Fibroblast of skin of scalp (primary cell): ENCODE measurements around the gene CRABP1.

ENCODE experiments used
- DNase-seq: peaks from one replicate; pipeline ENCODE4 v3.0.0-alpha.2; 2013

The CRABP1 gene

DNA sequence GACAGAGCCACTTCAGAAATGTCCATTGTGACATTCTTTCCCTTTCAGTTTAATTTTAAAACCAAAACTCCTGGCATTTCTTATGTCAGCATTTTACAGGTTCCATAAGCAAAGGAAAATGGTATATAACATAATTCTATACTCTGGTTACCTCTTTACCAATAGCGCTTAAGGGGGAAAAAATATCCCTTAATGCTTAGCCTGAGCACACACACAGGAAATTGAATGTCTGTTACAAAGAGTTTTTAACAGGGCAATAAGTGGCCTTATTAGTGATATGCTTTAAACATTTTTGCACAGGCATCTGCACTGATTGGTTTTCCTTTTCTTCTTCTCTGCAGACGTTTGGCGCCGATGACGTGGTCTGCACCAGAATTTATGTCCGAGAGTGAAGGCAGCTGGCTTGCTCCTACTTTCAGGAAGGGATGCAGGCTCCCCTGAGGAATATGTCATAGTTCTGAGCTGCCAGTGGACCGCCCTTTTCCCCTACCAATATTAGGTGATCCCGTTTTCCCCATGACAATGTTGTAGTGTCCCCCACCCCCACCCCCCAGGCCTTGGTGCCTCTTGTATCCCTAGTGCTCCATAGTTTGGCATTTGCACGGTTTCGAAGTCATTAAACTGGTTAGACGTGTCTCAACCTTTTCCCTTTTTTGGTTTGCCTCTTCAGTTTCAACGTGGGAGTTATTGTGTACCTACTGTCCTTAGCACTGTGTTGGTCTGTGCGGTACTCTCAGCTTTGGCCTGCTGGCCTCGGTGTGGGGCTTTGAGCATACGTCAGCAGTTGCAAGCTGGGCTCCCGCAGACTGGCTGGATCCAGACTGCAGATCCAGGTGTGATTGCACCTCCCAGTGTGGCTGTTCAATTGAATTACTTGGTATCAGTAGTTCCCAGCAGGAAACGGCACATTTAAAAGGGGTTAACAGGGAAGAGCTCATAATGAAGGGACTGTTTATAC lies 7.7 kb downstream of the CRABP1 start:
- no peak for DNase-seq

DNA sequence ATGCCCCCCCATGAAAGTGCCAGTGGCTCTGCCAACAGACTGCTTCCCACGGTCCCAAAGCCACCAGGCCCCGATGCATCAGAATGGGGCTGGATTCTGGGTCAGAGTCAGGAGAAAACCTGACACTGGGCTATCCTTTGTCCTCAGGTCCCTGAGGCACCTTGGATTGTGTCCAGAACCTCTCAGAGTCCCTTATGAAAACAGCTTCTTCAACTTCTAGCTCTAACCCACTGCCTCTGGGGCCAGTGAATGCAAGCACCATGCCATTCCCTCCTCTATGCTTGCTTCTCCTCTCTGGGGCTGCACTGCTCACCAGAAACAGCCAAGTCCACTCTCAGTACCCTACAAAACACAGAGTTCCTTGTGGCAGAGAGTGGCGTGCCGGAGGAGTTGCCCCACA lies 9.9 kb downstream of the CRABP1 start:
- no peak for DNase-seq

DNA sequence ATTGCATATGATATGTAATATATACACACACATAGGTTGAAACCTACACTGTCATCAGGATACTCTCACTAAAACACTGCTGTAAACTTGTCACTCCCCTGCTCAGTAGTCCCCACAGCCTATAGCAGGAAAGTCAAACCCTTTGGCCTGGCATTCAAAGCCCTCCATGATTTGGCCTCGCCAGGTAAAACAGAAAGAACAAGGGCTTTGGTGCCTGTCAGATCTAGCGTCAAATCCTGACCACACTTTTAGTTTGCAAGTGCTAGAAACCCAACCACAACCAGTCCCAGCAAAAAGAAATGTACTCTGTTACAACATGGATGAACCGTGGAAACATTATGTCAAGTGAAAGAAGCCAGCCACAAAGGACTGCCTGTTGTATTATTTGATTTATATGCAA lies 11.4 kb downstream of the CRABP1 start:
- no peak for DNase-seq

DNA sequence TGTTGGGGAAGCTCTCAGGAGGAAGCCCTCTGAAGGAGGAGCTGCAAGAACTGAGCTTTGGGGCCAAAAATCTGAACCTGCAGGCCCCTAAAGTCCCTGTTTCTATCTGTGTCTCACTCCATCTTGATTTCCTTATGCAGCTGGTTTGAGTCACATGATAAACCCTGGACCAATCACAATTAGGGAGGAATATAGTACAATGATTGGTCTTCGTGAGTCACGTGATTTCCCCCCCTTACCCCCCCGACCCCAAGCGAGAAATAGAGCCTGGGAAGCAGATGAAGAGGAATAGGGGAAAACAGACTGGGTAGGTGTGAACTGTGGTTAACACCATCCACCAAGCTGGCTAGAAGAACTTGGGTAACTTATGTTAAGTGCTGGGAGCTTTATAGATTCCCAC lies 12.9 kb downstream of the CRABP1 start:
- peak; percentile 29 for DNase-seq

DNA sequence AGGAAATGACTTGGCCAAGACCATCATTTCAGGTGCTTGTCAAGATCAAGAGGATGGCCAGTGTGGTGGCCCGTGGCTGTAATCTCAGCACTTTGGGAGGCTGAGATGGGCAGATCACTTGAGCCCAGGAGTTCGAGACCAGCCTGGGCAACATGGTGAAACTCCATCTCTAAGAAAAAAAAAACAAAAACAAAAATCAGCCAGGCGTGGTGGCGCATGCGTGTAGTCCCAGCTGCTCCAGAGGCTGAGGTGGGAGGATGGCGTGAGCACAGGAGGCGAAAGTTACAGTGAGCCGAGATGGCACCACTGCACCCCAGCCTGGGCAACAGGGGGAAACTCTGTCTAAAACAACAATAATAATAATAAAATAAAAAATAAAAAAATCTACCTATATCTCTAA lies 15.0 kb downstream of the CRABP1 start:
- DNase-seq, result no peak

DNA sequence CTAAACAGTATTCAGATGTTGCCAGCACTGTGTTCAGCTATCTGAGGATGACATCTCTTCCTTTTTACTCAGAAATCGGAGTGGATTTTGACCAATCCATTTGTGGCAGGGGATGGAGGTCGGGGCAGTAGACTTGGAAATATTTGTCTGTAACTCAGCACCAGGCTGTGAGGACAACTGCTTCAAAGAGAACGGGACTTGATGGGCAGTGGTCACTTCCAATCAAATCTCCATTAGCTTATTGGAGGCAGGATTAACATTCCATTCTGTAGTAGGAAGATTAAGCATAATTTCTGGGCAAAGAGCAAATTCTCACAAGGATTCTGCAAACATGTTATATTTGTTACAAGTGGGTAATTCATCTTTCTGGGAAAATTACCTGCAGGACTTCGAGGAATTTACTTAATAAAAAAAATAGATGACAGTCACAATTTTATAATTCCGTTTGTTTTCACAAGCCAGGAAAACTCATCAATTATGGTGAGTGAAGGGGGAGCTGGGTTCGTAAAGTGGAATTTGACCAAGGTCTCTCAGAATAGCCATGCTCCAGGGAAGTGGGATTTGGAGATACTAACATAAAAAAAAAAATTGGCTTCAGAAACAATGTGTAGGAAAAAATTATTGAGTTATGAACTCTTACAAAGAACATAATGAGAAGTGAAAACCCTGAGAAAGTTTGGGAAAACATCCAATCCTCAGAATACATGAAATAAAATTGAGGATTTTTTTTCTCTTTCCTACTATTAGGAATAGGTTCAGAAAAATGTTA lies 18.1 kb downstream of the CRABP1 start:
- peak; percentile 38 for DNase-seq

DNA sequence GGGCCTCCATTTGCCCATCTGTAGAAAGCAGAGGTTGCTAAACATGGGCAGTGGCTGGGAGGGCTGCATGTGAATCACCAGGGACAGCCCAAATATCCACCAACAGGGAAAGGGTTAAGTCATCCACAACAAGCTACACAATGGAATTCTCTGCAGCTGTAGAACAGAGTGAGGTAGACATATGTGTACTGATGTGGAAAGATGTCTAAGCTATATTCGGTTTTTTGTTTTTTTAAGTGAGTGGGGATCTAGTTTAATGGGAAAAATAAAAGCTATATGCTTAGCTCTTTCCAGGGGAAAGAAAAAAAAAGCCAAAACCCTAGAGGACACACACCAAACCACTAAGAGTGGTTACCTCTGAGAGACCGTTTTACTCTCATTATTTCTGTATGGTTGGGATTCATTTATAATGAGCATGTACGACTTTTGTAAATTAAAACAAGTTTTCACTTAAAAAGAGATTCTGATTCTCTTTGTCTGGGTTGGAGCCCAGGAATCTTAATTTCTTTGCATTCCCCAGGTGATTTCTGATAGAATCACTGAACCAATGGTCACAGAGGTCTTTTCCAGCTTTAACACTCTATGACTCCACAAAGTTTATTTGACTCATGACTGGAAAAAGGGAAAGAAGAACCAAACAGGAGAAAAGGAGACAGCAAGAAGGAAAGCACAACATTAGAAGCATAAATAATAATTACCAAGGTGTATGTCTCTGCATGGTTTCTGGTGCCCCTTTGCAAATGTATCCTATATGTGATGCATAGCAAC lies 19.1 kb downstream of the CRABP1 start:
- no peak for DNase-seq

DNA sequence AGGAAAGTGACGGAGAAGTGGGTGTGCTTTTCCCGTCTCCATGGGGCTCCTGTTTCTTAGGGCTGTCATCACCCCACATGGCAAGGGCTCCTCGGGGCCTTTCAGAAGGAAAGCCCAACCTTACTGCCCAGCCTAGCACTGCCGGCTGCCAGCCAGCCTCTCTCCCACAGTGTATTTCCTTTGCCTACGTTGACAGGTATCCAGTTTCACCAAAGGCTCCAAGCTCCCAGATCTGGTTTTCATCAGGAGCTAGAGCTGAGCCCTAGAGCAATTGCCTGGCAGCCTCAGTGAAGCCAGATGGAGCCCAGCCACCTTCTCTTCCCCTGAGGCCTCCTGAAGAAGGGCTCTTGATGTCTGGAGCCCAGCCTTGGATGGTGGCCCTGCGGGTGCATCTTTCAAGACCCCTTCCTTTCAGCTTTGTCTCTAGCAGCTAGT lies 20.2 kb downstream of the CRABP1 start:
- DNase-seq, result peak; percentile 50

DNA sequence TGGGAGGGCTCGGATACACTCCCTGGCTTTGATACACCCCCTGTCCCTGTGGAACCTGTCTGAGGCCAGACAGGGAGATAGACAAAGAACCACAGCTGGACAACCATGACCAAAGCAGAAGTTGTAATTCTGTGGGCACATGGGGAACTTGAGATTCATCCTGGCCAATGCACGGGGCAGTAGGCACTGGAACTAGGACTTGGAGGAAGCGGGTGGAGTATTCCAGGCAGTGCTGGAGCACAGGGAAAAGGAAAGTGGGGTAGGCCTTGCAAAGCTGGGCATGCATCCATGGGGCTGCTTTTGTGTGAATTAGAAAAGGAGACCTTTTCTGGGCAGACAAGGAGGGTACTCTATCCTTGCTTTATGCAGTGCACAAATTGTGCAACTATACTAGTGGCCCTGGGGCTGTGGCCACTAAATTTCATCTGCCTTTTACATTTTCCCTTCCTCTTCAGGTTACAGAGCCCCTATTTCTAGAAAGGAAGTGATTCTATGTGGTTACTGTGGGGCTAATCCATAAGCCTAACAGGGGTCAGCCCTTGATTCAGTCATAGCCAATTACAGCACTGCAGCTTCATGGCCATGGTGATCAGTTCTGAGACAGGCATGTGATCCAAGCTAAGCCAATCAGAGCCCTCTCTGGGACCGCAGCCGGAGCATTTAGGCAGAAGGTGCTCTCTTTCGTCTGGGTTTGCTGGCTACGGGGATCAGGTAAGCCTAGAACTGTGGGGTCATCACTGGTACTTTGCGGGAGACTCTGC lies 21.0 kb downstream of the CRABP1 start:
- no peak for DNase-seq

DNA sequence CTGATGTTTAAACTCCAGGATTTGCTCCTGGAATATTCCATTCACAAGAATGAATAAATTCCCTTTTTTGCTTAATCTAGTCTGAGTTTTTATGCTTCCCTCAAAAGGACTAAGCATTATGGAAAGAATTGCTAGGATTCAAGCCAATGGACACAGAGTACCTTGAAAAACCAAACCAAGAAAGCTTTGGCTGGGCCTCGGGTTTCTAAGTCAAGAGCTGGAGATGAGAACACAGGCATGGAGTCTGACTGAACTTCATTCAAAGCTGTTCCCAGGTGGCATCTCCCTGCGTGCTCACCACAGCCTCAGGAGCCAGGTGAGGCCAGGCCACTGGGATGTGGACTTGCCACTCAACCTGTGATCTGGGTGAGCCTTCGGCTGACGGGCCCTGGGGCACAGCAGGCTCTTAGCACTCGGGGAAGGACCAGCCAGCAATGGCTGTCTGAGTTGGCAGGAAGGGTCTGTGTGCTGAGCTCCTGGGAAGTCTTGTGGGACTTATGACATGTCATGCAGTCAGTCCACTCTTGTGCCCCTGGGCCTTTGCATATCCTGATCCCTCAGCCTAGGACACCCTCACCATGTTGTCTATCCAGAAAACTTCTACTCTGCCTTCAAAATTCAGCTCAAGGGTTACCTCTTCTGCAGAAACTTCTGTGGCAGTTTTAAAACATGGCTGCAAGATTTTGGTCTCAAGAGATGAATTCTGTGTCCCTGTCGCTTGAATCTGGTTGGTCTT lies 21.8 kb downstream of the CRABP1 start:
- DNase-seq, result no peak

DNA sequence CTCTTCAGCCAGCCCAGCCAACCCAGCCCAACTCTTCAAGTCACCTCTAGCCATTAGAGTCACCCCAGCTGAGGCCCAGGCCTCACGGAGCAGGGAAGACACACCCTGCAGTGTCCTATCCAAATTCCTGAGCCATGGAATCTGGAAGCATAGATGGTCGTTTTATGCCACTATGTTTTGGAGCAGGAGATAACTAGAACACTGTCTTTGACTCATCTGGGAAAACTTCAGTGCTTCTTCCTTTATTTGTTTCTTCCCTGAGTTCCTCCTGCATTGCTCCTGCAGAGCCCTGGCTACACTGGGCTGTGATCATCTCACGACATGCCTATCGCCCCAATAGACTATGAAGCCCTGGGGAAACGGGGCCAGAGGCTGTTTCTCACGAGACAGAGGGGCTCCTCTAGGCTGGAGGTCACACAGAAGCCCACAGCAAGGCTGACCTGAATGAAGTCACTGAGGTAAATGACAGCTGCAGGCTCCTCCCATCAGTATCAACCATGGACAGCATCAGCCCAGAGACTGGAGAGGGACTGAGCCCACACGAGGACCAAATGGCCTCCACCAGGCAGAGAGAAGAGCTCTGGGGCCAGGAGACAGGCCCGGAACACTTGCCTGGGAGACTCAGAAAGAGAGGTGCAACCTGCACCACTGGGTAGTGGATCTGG lies 22.7 kb downstream of the CRABP1 start:
- DNase-seq, result peak; percentile 20

DNA sequence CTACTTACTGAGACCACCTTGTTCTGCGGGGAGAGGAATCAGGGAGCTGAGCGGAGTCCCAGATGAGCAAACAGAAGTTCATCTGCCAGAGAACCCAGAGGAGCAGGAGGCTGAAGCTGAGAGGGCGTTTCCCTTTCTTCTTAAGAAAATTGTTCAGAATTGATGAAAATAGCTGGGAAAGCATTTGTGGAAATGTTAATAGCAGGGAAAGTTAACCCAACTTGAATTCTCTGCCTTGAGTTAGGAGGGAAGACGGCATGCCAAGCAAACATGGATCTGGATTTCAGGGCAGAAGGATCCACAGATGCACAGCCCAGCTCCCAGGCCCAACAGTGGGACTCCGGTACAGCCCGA lies 23.2 kb downstream of the CRABP1 start:
- no peak for DNase-seq

DNA sequence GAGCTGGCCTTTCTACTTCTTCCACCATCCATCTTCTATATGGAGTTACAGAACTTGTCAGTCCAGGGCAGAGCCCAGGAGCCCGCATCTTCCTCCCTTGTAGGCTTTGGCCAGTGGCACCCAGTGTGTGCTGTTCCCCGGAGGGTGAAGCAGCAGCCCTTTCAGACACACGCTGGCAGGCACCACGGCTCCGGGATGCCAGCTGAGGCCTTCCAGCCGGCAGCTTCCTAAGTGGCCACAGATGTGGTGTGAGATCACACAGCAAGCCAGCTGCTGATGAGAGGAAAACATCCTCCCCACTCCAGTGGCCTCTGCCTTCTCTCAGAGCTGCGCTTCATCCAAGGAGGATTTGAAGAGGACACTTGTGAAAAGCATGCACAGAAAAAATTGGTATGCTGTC lies 24.1 kb downstream of the CRABP1 start:
- peak; percentile 42 for DNase-seq

DNA sequence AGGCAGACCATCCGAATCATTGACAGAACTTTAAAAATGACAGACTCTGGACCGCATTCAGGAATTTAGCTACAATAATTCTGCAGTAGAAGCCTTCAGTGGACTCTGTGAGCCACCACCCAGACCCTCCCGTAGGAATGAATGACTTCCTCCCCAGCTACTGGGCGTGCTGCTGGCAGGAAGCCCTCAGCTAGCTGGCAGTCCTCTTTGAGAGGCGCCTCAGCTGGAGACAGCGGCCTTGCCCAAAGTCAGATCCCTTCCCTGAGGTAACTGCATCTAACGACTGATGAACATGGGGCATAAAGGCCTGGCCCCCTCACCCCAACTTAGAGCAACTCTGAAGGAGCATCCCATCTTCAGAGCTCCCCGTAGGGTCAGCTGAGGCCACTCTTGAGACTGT lies 25.8 kb downstream of the CRABP1 start:
- peak; percentile 65 for DNase-seq

DNA sequence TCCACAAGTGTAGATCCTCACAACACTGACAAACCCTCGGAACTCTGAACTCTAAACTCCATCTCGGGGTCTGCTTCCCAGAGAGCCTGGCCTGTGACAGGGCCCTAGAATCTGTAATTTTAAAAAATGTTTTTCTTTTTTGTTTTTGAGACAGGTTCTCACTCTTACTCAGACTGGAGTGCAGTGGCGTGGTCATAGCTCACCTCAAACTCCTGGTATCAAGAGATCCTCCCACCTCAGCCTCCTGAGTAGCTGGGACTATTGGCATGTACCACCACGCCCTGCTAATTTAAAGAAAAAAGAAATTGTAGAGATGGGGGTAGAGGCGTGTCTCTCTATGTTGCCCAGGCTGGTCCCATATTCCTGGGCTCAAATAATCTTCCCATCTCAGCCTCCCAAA lies 26.2 kb downstream of the CRABP1 start:
- no peak for DNase-seq

DNA sequence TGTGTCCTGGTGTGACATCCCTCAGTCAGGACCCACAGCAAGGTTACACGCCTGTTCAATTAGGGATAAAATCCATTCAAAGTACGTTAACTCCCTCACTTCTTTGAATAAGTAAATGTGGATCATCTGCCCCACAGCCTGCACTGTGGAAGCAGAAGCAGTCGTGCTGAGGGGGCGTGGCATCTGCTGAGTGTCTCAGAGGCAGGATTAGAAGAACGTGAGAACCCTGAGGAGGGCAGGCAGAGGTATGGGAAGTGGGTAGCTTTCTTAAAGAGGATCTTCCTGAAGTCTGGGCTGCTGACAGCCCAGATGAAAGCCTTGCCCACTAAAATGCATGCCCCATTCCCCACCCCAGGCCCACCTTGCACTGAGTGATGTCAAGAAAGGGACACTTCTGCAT lies 28.5 kb downstream of the CRABP1 start:
- DNase-seq, result no peak

DNA sequence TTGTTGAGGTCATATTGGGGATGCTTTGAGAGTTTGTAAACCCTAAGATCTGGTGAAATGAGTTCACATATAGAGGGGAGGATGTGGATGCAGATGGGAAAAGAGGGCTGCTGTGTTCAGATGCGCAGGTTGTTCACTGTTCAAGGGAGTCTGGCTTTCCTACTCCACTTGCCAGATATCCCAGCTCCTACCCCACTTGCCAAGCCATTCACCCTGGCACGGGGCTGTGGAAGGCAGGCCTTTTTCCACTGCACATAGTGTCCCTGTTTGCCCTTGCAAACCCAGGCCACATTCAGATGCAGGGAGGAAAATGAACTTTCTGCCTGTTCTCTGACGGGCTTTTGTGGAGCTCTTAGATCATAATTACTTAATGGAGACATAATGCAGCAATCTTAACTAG lies 29.0 kb downstream of the CRABP1 start:
- DNase-seq, result no peak

DNA sequence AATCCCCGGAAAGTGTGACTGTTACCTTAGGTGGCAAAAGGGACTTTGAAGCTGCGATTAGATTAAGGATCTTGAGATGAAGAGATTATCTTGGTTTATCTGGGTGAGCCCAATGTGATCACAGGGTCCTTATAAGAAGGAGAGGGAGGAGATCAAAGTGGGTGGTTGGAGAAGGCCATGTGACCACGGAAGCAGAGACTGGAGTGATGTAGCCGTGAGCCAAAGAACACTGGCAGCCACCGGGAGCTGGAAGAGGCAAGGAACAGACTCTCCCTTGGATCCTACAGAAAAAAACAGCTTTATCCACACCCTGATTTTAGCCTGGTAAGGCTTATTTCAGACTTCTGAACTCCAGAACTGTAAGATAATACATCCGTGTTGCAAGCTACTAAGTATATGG lies 29.9 kb downstream of the CRABP1 start:
- DNase-seq, result no peak

DNA sequence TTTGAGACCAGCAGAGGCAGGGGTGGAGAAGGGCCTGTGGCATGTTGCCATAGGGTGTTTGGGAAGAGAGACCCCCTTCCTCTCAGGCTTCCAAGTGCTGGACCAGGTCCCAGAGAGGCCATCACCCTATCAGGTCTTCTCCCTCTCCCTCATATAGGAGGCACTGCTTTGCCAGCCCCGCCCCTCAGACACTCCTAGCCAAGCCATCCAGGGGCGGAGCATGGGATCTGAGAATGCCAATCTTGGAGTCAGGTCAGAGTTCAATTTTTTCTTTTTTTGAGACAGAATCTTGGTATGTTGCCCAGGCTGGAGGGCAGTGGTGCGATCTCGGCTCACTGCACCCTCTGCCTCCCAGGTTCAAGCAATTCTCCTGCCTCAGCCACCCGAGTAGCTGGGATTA lies 32.7 kb downstream of the CRABP1 start:
- no peak for DNase-seq

DNA sequence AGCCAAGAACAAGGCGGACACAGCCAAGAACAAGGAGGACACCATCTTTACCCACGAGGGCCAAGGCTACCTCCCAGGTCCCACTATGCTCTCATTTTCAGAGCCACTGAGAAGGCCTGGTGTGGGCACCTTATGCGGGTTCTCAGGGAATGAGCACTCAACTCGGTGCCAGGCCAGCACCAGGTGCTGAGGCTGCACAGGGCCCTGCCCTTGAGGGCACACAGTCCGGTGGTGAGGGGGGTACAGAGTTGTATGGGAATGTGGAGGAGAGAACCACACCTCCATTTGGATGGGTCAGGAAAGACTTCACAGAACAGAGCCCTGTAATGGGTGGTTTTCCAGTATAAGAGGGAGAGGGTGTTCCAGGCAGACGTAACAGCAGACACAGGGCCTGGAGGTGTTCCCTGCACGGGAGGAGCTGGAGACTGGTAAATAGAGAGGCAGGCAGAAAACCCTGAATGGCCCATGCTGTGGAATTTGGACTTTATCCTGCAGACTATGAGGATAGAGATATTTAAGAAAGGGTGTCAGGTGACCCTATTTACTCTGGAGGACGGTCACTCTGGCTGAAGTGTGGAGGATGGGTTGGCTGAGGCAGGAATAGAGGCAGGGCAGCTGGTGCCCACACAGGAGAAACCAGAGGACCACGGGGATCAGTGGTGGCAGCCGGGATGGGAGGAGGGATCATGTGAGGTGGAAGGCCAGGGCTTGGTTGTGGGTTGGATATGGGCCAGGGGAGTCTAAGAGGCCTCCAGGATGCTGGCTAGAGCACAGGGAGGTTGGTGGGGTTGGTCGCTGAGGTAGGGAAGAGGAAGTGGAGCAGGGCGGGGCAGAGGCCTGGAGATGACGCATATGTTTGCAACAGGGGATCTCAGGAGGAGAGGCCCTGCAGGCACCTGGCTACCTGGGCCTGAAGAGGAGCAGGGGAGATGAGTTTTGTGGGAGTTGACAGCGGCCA lies 34.6 kb downstream of the CRABP1 start:
- no peak for DNase-seq
